B cell (primary cell): ENCODE measurements around the gene RSU1.

Experiments used
- CTCF ChIP-seq: fragments of 200-600 bp; IDR thresholded peaks from one replicate; pipeline ENCODE4 v1.8.0; 2022; ENCODE audit warnings: antibody characterized with exemption, mild to moderate bottlenecking
- EZH2 ChIP-seq: IDR thresholded peaks from 2 replicates; pipeline ENCODE4 v1.6.1; 2012; ENCODE audit warnings: borderline replicate concordance, low read depth, mild to moderate bottlenecking, moderate library complexity, low read length; ENCODE audit not compliant: insufficient read depth, poor library complexity, severe bottlenecking

DNA sequence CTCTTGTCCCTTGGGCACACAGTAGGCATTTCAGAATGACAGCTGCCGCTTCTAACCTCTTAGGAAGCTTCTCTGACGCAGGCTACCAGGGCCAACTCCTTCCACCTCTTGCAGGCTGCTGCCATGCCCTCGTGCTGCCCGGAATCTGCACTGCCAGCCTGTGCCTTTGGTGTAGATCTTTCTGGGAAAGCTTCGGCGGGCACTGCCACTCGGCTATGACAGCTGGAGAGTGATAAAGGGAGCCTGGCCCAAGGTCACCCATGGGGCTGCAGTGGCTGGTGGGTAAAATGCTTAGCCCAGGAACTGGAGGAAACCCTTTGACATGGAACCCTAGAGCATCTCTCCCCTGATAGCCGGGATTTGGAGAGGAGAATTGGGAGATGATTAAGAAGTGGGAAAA, 217.6 kb downstream of the RSU1 start:
- TF ChIP-seq CTCF (no peak), EZH2 (no peak)
